Urinary bladder (tissue), 4 donors: ENCODE measurements around the gene ADAMTS14. TPM values are rescaled to one million over a fixed set of nuclear protein-coding genes. Genes with fewer than 3 reads are reported as not detected.

ENCODE experiments used
- DNase-seq: peaks from one replicate; pipeline ENCODE4 v3.0.0-alpha.2; 2015; ENCODE audit errors: extremely low spot score
- H3K27ac ChIP-seq: one replicate; pipeline ENCODE4 v1.5.1; 2013; ENCODE audit warnings: low read depth, mild to moderate bottlenecking, moderate library complexity
- H3K36me3 ChIP-seq: one replicate; pipeline ENCODE4 v1.6.1; 2013; ENCODE audit warnings: mild to moderate bottlenecking, moderate library complexity; ENCODE audit not compliant: insufficient read depth
- H3K4me1 ChIP-seq: one replicate; pipeline ENCODE4 v1.6.1; 2013; ENCODE audit warnings: mild to moderate bottlenecking, moderate library complexity; ENCODE audit not compliant: insufficient read depth
- H3K4me3 ChIP-seq: one replicate; pipeline ENCODE4 v1.5.1; 2013; ENCODE audit warnings: low read depth, low read length
- WGBS: extraction: QIAGEN DNeasy Blood & Tissue Kit; methylation state at CpG from one replicate; pipeline ENCODE4 v1.1.7; 2013; 5-methylcytosine and 5-hydroxymethylcytosine counted together
- polyA plus RNA-seq: library from polyadenylated mRNA; stranded (reverse); fragments of 200-250 nt; gene quantifications from one replicate; pipeline ENCODE4 v1.2.3, GENCODE V29; 2013
- total RNA-seq: library from RNA; depleted of rRNA; stranded (reverse); fragments of >200 nt; gene quantifications from one replicate; pipeline ENCODE4 v1.2.3, GENCODE V29; 2014
- donor health status: healthy with polysubstance abuse.
- donor health status: healthy.

Gene ADAMTS14
- total and polyA plus RNA-seq, 2 donors = 0.46 to 13.7 TPM

GRCh38 chr10:70675496-70676161 is 3.3 kb downstream of the ADAMTS14 start:
- H3K36me3 ChIP-seq = no peaks in the 10 kb centered on the region
- H3K27ac ChIP-seq = no peak overlapping the region
- no peaks in the 10 kb centered on the region for H3K4me1 ChIP-seq
- no peak for DNase-seq
- WGBS = 69% methylated on average over 14 of the region's 14 CpGs
- H3K4me3 ChIP-seq = no peak overlapping the region

GRCh38 chr10:70676511-70676910 is 4.2 kb downstream of the ADAMTS14 start:
- no peaks in the 10 kb centered on the region for H3K36me3 ChIP-seq

GRCh38 chr10:70677016-70677415 is 4.7 kb downstream of the ADAMTS14 start:
- DNase-seq = no peak
- no peak overlapping the region for H3K27ac ChIP-seq
- H3K4me3 ChIP-seq = no peak overlapping the region

More at GRCh38 chr10:70676511-70676910, 4.2 kb downstream of the ADAMTS14 start:
- Histone ChIP-seq H3K4me1 (no peaks in the 10 kb centered on the region), H3K4me3 (no peak overlapping the region), H3K27ac (no peak overlapping the region)
- 96% methylated on average over 6 of the region's 6 CpGs for WGBS
- no peak for DNase-seq

GRCh38 chr10:70677620-70678249 is 5.4 kb downstream of the ADAMTS14 start:
- WGBS = 82% methylated on average over 9 of the region's 9 CpGs
- no peaks in the 10 kb centered on the region for H3K36me3 ChIP-seq
- no peaks in the 10 kb centered on the region for H3K4me1 ChIP-seq
- DNase-seq = no peak
- H3K27ac ChIP-seq = no peak overlapping the region
- no peak overlapping the region for H3K4me3 ChIP-seq

More at GRCh38 chr10:70677016-70677415, 4.7 kb downstream of the ADAMTS14 start:
- Histone ChIP-seq H3K36me3 (no peaks in the 10 kb centered on the region), H3K4me1 (no peaks in the 10 kb centered on the region)
- WGBS = 86% methylated on average over 5 of the region's 5 CpGs

GRCh38 chr10:70678250-70678635 is 5.9 kb downstream of the ADAMTS14 start:
- H3K4me1 ChIP-seq = no peaks in the 10 kb centered on the region
- no peak for DNase-seq
- no peak overlapping the region for H3K27ac ChIP-seq
- no peaks in the 10 kb centered on the region for H3K36me3 ChIP-seq
- H3K4me3 ChIP-seq = no peak overlapping the region
- WGBS = 91% methylated on average over 3 of the region's 3 CpGs

- H3K4me3 ChIP-seq = no peak overlapping the region
- H3K36me3 ChIP-seq = no peaks in the 10 kb centered on the region
- no peaks in the 10 kb centered on the region for H3K4me1 ChIP-seq
- H3K27ac ChIP-seq = no peak overlapping the region
- WGBS = 79% methylated on average over 3 of the region's 3 CpGs
- no peak for DNase-seq
Observed at GRCh38 chr10:70678757-70679489, 6.6 kb downstream of the ADAMTS14 start.

- no peak for DNase-seq
- no peaks in the 10 kb centered on the region for H3K36me3 ChIP-seq
- no peaks in the 10 kb centered on the region for H3K4me1 ChIP-seq
- H3K27ac ChIP-seq = no peak overlapping the region
- 62% methylated on average over 10 of the region's 10 CpGs for WGBS
- no peak overlapping the region for H3K4me3 ChIP-seq
Observed at GRCh38 chr10:70679498-70679897, 7.2 kb downstream of the ADAMTS14 start.

GRCh38 chr10:70680899-70681730 is 8.8 kb downstream of the ADAMTS14 start:
- no peak for DNase-seq
- 76% methylated on average over 11 of the region's 11 CpGs for WGBS
- no peaks in the 10 kb centered on the region for H3K4me1 ChIP-seq
- no peaks in the 10 kb centered on the region for H3K36me3 ChIP-seq
- no peak overlapping the region for H3K4me3 ChIP-seq
- H3K27ac ChIP-seq = no peak overlapping the region

GRCh38 chr10:70681731-70682005 is 9.4 kb downstream of the ADAMTS14 start:
- Histone ChIP-seq H3K4me1 (no peaks in the 10 kb centered on the region), H3K27ac (no peak overlapping the region), H3K36me3 (no peaks in the 10 kb centered on the region), H3K4me3 (no peak overlapping the region)
- DNase-seq = no peak
- 100% methylated on average over 2 of the region's 2 CpGs for WGBS

- no peak for DNase-seq
- Histone ChIP-seq H3K27ac (no peak overlapping the region), H3K36me3 (no peaks in the 10 kb centered on the region), H3K4me3 (no peak overlapping the region), H3K4me1 (no peaks in the 10 kb centered on the region)
- 72% methylated on average over 20 of the region's 20 CpGs for WGBS
Observed at GRCh38 chr10:70682920-70683600, 10.8 kb downstream of the ADAMTS14 start.

GRCh38 chr10:70683601-70683934 is 11.3 kb downstream of the ADAMTS14 start:
- WGBS = 60% methylated on average over 6 of the region's 6 CpGs
- no peak for DNase-seq
- no peak overlapping the region for H3K4me3 ChIP-seq
- no peaks in the 10 kb centered on the region for H3K36me3 ChIP-seq
- H3K27ac ChIP-seq = no peak overlapping the region
- no peaks in the 10 kb centered on the region for H3K4me1 ChIP-seq

GRCh38 chr10:70683940-70684339 is 11.6 kb downstream of the ADAMTS14 start:
- no peak overlapping the region for H3K27ac ChIP-seq
- H3K4me3 ChIP-seq = no peak overlapping the region
- H3K36me3 ChIP-seq = no peaks in the 10 kb centered on the region
- no peak for DNase-seq
- 90% methylated on average over 5 of the region's 5 CpGs for WGBS
- H3K4me1 ChIP-seq = no peaks in the 10 kb centered on the region

GRCh38 chr10:70684374-70684773 is 12.1 kb downstream of the ADAMTS14 start:
- WGBS = 97% methylated on average over 3 of the region's 3 CpGs

More at GRCh38 chr10:70684374-70684773, 12.1 kb downstream of the ADAMTS14 start:
- no peaks in the 10 kb centered on the region for H3K36me3 ChIP-seq
- no peak for DNase-seq
- no peak overlapping the region for H3K4me3 ChIP-seq
- no peaks in the 10 kb centered on the region for H3K4me1 ChIP-seq
- no peak overlapping the region for H3K27ac ChIP-seq
